K562 (cell line): ENCODE data around the gene CASP9. TPM values are rescaled to one million over a fixed set of nuclear protein-coding genes. Genes with fewer than 3 reads are reported as not detected.

Experiments used
- ADNP ChIP-seq: fragments of 200-800 bp; sonication (Bioruptor generic); IDR thresholded peaks from 2 replicates; pipeline ENCODE4 v1.6.1; 2016; ENCODE audit warnings: missing genetic modification characterization, missing compliant biosample characterization
- ATF1 ChIP-seq, 2 experiments: fragments of 450-650 bp in 1 of 2; IDR thresholded peaks; 2 replicates each; pipeline ENCODE4 v1.6.1; 2016; ENCODE audit warnings: missing compliant biosample characterization in 1 of 2, missing genetic modification characterization in 1 of 2
- CBX2 ChIP-seq: fragments of 200-600 bp; sonication (generic); IDR thresholded peaks from one replicate; pipeline ENCODE4 v1.6.1; 2012; ENCODE audit warnings: mild to moderate bottlenecking, low read length, inconsistent platforms; ENCODE audit not compliant: insufficient read depth, poor library complexity, severe bottlenecking
- CHD4 ChIP-seq: fragments of 200-600 bp; sonication (generic); IDR thresholded peaks from 3 replicates; pipeline ENCODE4 v1.6.1; 2012; ENCODE audit warnings: low read depth, mild to moderate bottlenecking, mixed read lengths, low read length, inconsistent platforms; ENCODE audit not compliant: insufficient read depth, insufficient replicate concordance, poor library complexity, severe bottlenecking
- ETV5 ChIP-seq: sonication (generic); formaldehyde crosslinking; IDR thresholded peaks from 2 replicates; pipeline ENCODE4 v1.4.0; 2020; ENCODE audit warnings: low read depth, mild to moderate bottlenecking, missing genetic modification reagents
- HOMEZ ChIP-seq: fragments of 250-450 bp; sonication (Bioruptor Pico); IDR thresholded peaks from 2 replicates; pipeline ENCODE4 v1.4.0; 2020; ENCODE audit warnings: mild to moderate bottlenecking, moderate library complexity
- IRF1 ChIP-seq: sonication (generic); formaldehyde crosslinking; IDR thresholded peaks from 2 replicates; pipeline ENCODE4 v1.8.0; 2022; ENCODE audit warnings: missing genetic modification reagents, mild to moderate bottlenecking, borderline replicate concordance
- LARP7 ChIP-seq: fragments of 450-650 bp; IDR thresholded peaks from 2 replicates; pipeline ENCODE4 v1.6.1; 2016
- MNT ChIP-seq, 2 experiments: fragments of 450-650 bp; conservative IDR thresholded peaks; 2 replicates each; pipeline ENCODE4 v1.6.1; 2017; ENCODE audit warnings: mild to moderate bottlenecking in 2 of 2, moderate library complexity in 2 of 2
- NFXL1 ChIP-seq: fragments of 450-650 bp; formaldehyde crosslinking; IDR thresholded peaks from 2 replicates; pipeline ENCODE4 v1.4.0; 2021; ENCODE audit warnings: mild to moderate bottlenecking
- PHF20 ChIP-seq: fragments of 450-650 bp; IDR thresholded peaks from 2 replicates; pipeline ENCODE4 v1.6.1; 2018; ENCODE audit not compliant: partially characterized antibody
- PHF8 ChIP-seq: fragments of 200-600 bp; sonication (generic); IDR thresholded peaks from 2 replicates; pipeline ENCODE4 v1.6.1; 2012; ENCODE audit warnings: mixed run types, mild to moderate bottlenecking, inconsistent platforms, low read length, moderate library complexity, borderline replicate concordance
- RB1 ChIP-seq: fragments of 450-650 bp; IDR thresholded peaks from 2 replicates; pipeline ENCODE4 v1.6.1; 2017; ENCODE audit warnings: low read depth, mild to moderate bottlenecking
- RBM25 ChIP-seq: fragments of 200-400 bp; formaldehyde crosslinking; IDR thresholded peaks from 2 replicates; pipeline ENCODE4 v1.6.1; 2018; ENCODE audit warnings: low read length, low read depth, moderate library complexity; ENCODE audit not compliant: severe bottlenecking
- RBM39 ChIP-seq: fragments of 200-400 bp; formaldehyde crosslinking; optimal IDR thresholded peaks from 2 replicates; pipeline ENCODE3; 2018; ENCODE audit warnings: low read depth, low read length
- RCOR1 ChIP-seq, 2 experiments: IDR thresholded peaks; 2 replicates each; pipeline ENCODE4 v1.6.1; 2012; ENCODE audit warnings: low read depth in 2 of 2, low read length in 2 of 2, borderline replicate concordance in 1 of 2, improper control_type of control experiment in 1 of 2
- SAFB ChIP-seq: fragments of 200-400 bp; formaldehyde crosslinking; IDR thresholded peaks from 2 replicates; pipeline ENCODE4 v1.6.1; 2017; ENCODE audit warnings: low read depth, low read length, borderline replicate concordance
- SNRNP70 ChIP-seq: fragments of 200-400 bp; formaldehyde crosslinking; optimal IDR thresholded peaks from 2 replicates; pipeline ENCODE3; 2017; ENCODE audit warnings: low read depth, low read length
- TCF3 ChIP-seq: sonication (generic); formaldehyde crosslinking; IDR thresholded peaks from 2 replicates; pipeline ENCODE4 v1.4.0; 2020; ENCODE audit warnings: mild to moderate bottlenecking, missing genetic modification reagents
- TRIM24 ChIP-seq, 2 experiments: fragments of 450-650 bp; IDR thresholded peaks; 2 replicates each; pipeline ENCODE4 v1.6.1; 2016
- ZBTB8A ChIP-seq: fragments of 450-650 bp; IDR thresholded peaks from 2 replicates; pipeline ENCODE4 v1.6.1; 2018; ENCODE audit warnings: mild to moderate bottlenecking, moderate library complexity; ENCODE audit not compliant: partially characterized antibody
- ZNF655 ChIP-seq: fragments of 250-450 bp; sonication (Bioruptor Pico); IDR thresholded peaks from 2 replicates; pipeline ENCODE4 v1.5.0; 2021
- ZNF76 ChIP-seq: fragments of 250-450 bp; sonication (Bioruptor Pico); IDR thresholded peaks from 2 replicates; pipeline ENCODE4 v1.4.0; 2020; ENCODE audit warnings: mild to moderate bottlenecking, moderate library complexity, borderline replicate concordance
- ZNF830 ChIP-seq: fragments of 250-450 bp; sonication (Bioruptor Pico); IDR thresholded peaks from 2 replicates; pipeline ENCODE4 v1.5.0; 2021; ENCODE audit warnings: mild to moderate bottlenecking
- polyA plus RNA-seq, 8 experiments: library from polyadenylated mRNA; depleted of rRNA in 4 of 8; stranded (reverse) in 5 of 8; unstranded in 3 of 8; fragments of >200 nt; fragmentation: Nextera tagmentation in 2 of 8; fragmentation: Illumina TruSeq in 1 of 8; extraction: Ambion mirVana in 2 of 8; extraction: Trizol in 1 of 8; gene quantifications; 2 replicates each; pipeline versions ENCODE4 v1.2.1 to v1.2.3, GENCODE V29; 2011 to 2014; ENCODE audit warnings: inconsistent platforms in 1 of 8, missing spikeins in 1 of 8
- total RNA-seq, 7 experiments: library from RNA; depleted of rRNA in 6 of 7; stranded (reverse); fragments of >200 nt in 6 of 7; fragmentation: Illumina TruSeq in 2 of 7; extraction: Trizol in 2 of 7; gene quantifications; 2 replicates each; pipeline versions ENCODE4 v1.2.1 to v1.2.3, GENCODE V29; 2011 to 2021; ENCODE audit warnings: low replicate concordance in 1 of 7

CASP9 gene
- total and polyA plus RNA-seq, 9 of the 15 experiments (the other 6 are each of a cell fraction or from before 2014, with no cell fraction given): 10.8 to 54.1 (median 30.7) TPM

GRCh38 chr1:15515022-15515663 lies 8.9 kb downstream of the CASP9 start (continued):
- TF ChIP-seq ZNF76 (CRISPR knock-in tag) (no peak), LARP7 (no peak), MNT (conservative IDR thresholded peaks at IDR 0.05) (peak; percentile 72 to 74), HOMEZ (CRISPR knock-in tag) (no peak), TCF3 (CRISPR knock-in tag) (no peak), SNRNP70 (no peak), ZNF655 (CRISPR knock-in tag) (no peak), ETV5 (CRISPR knock-in tag) (no peak), CBX2 (no peak), ADNP (tag) (no peak), ATF1 (CRISPR knock-in tag; IDR thresholded peaks at IDR 0.05) (no peak), ATF1 (tag; IDR thresholded peaks at IDR 0.05) (no peak), IRF1 (CRISPR knock-in tag) (no peak), ZBTB8A (no peak), PHF8 (no peak), TRIM24 (IDR thresholded peaks at IDR 0.05) (no peak), SAFB (no peak), RBM39 (no peak), RCOR1 (IDR thresholded peaks at IDR 0.05; ENCODE audit: borderline replicate concordance in 1 of 2, low read depth in 2 of 2, low read length in 2 of 2) (0 out of 4 replicates have a peak, but pooled peaks of 1 of the 2 experiments have one; percentile 16), CHD4 (no peak), ZNF830 (CRISPR knock-in tag) (no peak), NFXL1 (CRISPR knock-in tag) (no peak), PHF20 (no peak), RBM25 (no peak), RB1 (no peak)
